Measurements from ENCODE around the gene SIN3B.

Gene SIN3B

GRCh38 chr19:16829010-16829821 lies at the start of gene SIN3B:
SIN3B (plus strand) TSS chr19:16829398; CDS start chr19:16829421, 23 bp downstream.
- DNase-seq (ENCODE audit: low read depth, low spot score) = peak; percentile 92
- in situ Hi-C loops (cut with HindIII; ENCODE audit: low sequenced_read_pairs) = no loop called here
- peak within 1 kb of the TSS; percentile 89 for H3K4me3 ChIP-seq (ENCODE audit: low read depth, low read length)
- no peak for TF ChIP-seq CTCF (IDR thresholded peaks at IDR 0.05; ENCODE audit: low read depth, low read length)

GRCh38 chr19:16779539-16780163 lies 49.5 kb upstream of the SIN3B start:
- in situ Hi-C loops (cut with HindIII; ENCODE audit: low sequenced_read_pairs) = no loop called here
- no peak for TF ChIP-seq CTCF (IDR thresholded peaks at IDR 0.05; ENCODE audit: low read depth, low read length)
- DNase-seq (ENCODE audit: low read depth, low spot score) = no peak
- no peak overlapping the region for H3K4me3 ChIP-seq (ENCODE audit: low read depth, low read length)

GRCh38 chr19:16782719-16783118 lies 46.5 kb upstream of the SIN3B start:
- TF ChIP-seq CTCF (IDR thresholded peaks at IDR 0.05; ENCODE audit: low read depth, low read length) = no peak
- no peak overlapping the region for H3K4me3 ChIP-seq (ENCODE audit: low read depth, low read length)
- no peak for DNase-seq (ENCODE audit: low read depth, low spot score)
- in situ Hi-C loops (cut with HindIII; ENCODE audit: low sequenced_read_pairs) = no loop called here

GRCh38 chr19:16788479-16788878 lies 40.7 kb upstream of the SIN3B start:
- no peak for DNase-seq (ENCODE audit: low read depth, low spot score)
- no peak overlapping the region for H3K4me3 ChIP-seq (ENCODE audit: low read depth, low read length)
- in situ Hi-C loops (cut with HindIII; ENCODE audit: low sequenced_read_pairs) = no loop called here
- no peak for TF ChIP-seq CTCF (IDR thresholded peaks at IDR 0.05; ENCODE audit: low read depth, low read length)

GRCh38 chr19:16789238-16789637 lies 40.0 kb upstream of the SIN3B start:
- no peak overlapping the region for H3K4me3 ChIP-seq (ENCODE audit: low read depth, low read length)
- DNase-seq (ENCODE audit: low read depth, low spot score) = no peak
- TF ChIP-seq CTCF (IDR thresholded peaks at IDR 0.05; ENCODE audit: low read depth, low read length) = no peak
- in situ Hi-C loops (cut with HindIII; ENCODE audit: low sequenced_read_pairs) = no loop called here

GRCh38 chr19:16790051-16790450 lies 39.1 kb upstream of the SIN3B start:
- no peak overlapping the region for H3K4me3 ChIP-seq (ENCODE audit: low read depth, low read length)
- no peak for TF ChIP-seq CTCF (IDR thresholded peaks at IDR 0.05; ENCODE audit: low read depth, low read length)
- in situ Hi-C loops (cut with HindIII; ENCODE audit: low sequenced_read_pairs) = no loop called here
- no peak for DNase-seq (ENCODE audit: low read depth, low spot score)
